Esophagus squamous epithelium (tissue), 5 donors: ENCODE results near the gene UBR2. TPM values are rescaled to one million over a fixed set of nuclear protein-coding genes. Genes with fewer than 3 reads are reported as not detected.

Experiments used
- DNase-seq: peaks from one replicate; lab custom pipeline; 2025; lab: John Stamatoyannopoulos, UW
- H3K27ac ChIP-seq, 4 donors: fragments of 200-600 bp; sonication (generic); one replicate each; pipeline ENCODE4 v1.5.1; 2016 to 2019; ENCODE audit warnings: mild to moderate bottlenecking in 1 of 4
- H3K27me3 ChIP-seq, 4 donors: fragments of 200-600 bp; sonication (generic); 1 replicate in 3 of 4; 2 replicates in 1 of 4; pipeline versions ENCODE4 v1.5.1 to v1.6.0; 2017 to 2021; ENCODE audit warnings: antibody characterized with exemption in 1 of 4
- H3K36me3 ChIP-seq, 3 donors: fragments of 200-600 bp; sonication (generic); one replicate each; pipeline ENCODE4 v1.5.1; 2016 to 2019
- H3K4me1 ChIP-seq, 3 donors: fragments of 200-600 bp; sonication (generic); one replicate each; pipeline ENCODE4 v1.5.1; 2017 to 2019
- H3K4me3 ChIP-seq, 4 donors: fragments of 200-600 bp; sonication (generic); 1 replicate in 3 of 4; 2 replicates in 1 of 4; pipeline ENCODE4 v1.5.1; 2016 to 2019; ENCODE audit warnings: mild to moderate bottlenecking in 2 of 4, moderate library complexity in 1 of 4
- H3K9me3 ChIP-seq, 3 donors: fragments of 200-600 bp; sonication (generic); one replicate each; pipeline ENCODE4 v1.5.1; 2016 to 2019
- POLR2A ChIP-seq, 4 donors: fragments of 450-650 bp; IDR thresholded peaks; one replicate each; pipeline ENCODE4 v1.6.1; 2017; ENCODE audit warnings: antibody characterized with exemption in 4 of 4, mild to moderate bottlenecking in 4 of 4, moderate library complexity in 3 of 4
- WGBS, 2 donors: methylation state at CpG; one replicate each; pipeline ENCODE4 v1.1.5; 2018; 5-methylcytosine and 5-hydroxymethylcytosine counted together
- intact Hi-C: fragments of 100-400 bp; cut with DNase I; formaldehyde crosslinking; loops from one replicate; pipeline ENCODE4 v1.15.0; 2022
- total RNA-seq, 4 donors: library from RNA; depleted of rRNA; stranded (reverse); fragments of >200 nt; gene quantifications; one replicate each; pipeline ENCODE4 v1.1.0, GENCODE V29; 2016
- TF ChIP-seq, protein P1 (sequence below), 6 experiments: fragments of 450-650 bp in 4 of 6; fragments of 200-600 bp in 2 of 6; sonication (generic) in 2 of 6; IDR thresholded peaks; one replicate each; pipeline ENCODE4 v1.5.1; 2016 to 2019; ENCODE audit warnings: antibody characterized with exemption in 6 of 6, mild to moderate bottlenecking in 4 of 6, moderate library complexity in 4 of 6
- donor health status: DM: yes; HTN: yes; CAD: no.

Gene UBR2
- total RNA-seq, 4 donors from 2014 or later = 14.0 to 25.9 (median 20.4) TPM

DNA sequence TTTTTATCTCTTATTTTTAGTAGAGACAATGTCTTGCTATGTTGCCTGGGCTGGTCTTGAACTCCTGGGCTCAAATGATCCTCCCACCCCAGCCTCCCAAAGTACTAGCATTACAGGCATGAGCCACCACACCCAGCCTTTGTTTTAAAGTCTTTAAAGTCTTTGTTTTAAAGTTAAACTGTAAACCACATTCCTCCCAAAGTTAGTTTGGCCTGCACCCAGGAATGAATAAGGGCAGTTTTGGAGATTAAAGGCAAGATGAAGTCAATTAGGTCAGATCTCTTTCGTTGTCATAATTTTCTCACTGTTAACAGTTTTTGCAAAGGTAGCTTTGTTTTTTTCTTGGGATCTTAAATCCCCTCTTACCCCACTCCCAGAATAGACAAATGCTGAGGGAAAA lies 63.8 kb downstream of the UBR2 start:
- Histone ChIP-seq H3K36me3 (peaks cover 0 to 93% (median 4%) of the 10 kb centered on the region in 3 donors), H3K4me1 (peaks cover 0 to 3% (median 0%) of the 10 kb centered on the region in 3 donors), H3K4me3 (no peak overlapping the region), H3K9me3 (no peaks in the 10 kb centered on the region), H3K27me3 (no peaks in the 10 kb centered on the region), H3K27ac (no peak overlapping the region)
- intact Hi-C loops = no loop called here
- no peak for DNase-seq
- no peak for TF ChIP-seq POLR2A (IDR thresholded peaks at IDR 0.05)
- TF ChIP-seq, protein P1, sequence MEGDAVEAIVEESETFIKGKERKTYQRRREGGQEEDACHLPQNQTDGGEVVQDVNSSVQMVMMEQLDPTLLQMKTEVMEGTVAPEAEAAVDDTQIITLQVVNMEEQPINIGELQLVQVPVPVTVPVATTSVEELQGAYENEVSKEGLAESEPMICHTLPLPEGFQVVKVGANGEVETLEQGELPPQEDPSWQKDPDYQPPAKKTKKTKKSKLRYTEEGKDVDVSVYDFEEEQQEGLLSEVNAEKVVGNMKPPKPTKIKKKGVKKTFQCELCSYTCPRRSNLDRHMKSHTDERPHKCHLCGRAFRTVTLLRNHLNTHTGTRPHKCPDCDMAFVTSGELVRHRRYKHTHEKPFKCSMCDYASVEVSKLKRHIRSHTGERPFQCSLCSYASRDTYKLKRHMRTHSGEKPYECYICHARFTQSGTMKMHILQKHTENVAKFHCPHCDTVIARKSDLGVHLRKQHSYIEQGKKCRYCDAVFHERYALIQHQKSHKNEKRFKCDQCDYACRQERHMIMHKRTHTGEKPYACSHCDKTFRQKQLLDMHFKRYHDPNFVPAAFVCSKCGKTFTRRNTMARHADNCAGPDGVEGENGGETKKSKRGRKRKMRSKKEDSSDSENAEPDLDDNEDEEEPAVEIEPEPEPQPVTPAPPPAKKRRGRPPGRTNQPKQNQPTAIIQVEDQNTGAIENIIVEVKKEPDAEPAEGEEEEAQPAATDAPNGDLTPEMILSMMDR (IDR thresholded peaks at IDR 0.05) = no peak
- 57 to 60% methylated on average over 1 of the region's 1 CpG for WGBS, 2 donors

DNA sequence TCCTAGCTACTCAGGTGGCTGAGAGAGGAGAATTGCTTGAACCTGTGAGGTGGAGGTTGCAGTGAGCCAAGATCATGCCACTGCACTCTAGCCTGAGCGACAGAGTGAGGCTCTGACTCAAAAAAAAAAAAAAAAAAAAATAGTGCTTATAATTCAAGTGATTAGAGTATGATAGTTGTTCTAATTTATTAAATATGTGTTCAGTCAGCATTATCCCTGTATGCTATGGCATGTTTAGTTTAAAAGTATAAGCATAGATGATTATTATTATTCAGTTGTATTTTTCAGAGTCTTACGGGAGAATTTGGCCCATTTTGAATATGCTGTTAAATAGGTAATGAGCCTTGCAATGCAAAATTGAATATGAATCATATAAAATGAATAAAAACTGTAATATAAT lies 64.8 kb downstream of the UBR2 start:
- peaks cover 0 to 94% (median 12%) of the 10 kb centered on the region in 3 donors for H3K36me3 ChIP-seq
- intact Hi-C loops = no loop called here
- 93 to 100% methylated on average over 2 of the region's 2 CpGs for WGBS, 2 donors
- no peak overlapping the region for H3K4me3 ChIP-seq
- no peak for TF ChIP-seq POLR2A (IDR thresholded peaks at IDR 0.05)
- TF ChIP-seq, protein P1 (IDR thresholded peaks at IDR 0.05) = no peak
- peaks cover 0 to 3% (median 0%) of the 10 kb centered on the region in 3 donors for H3K4me1 ChIP-seq
- no peak for DNase-seq
- H3K27me3 ChIP-seq = no peaks in the 10 kb centered on the region
- H3K27ac ChIP-seq = no peak overlapping the region
- no peaks in the 10 kb centered on the region for H3K9me3 ChIP-seq

DNA sequence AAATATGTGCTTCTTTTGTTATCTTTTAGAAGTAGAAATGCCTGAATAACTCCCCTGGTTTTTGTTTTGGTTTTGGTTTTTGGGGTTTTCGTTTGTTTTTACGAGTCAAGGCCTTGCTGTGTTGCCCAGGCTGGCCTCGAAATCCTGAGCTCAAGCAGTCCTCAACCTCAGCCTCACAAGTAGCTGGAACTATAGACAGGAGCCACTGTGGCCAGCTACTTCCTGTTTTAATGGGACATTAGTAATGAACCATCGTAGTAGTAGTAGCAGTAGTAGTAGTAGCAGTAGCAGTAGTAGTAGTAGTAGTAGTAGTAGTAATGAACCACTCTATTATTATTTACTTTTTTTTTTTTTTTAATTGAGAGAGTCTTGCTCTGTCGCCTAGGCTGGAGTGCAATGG lies 66.0 kb downstream of the UBR2 start:
- Histone ChIP-seq H3K9me3 (no peaks in the 10 kb centered on the region), H3K36me3 (peaks cover 0 to 95% (median 17%) of the 10 kb centered on the region in 3 donors), H3K27ac (no peak overlapping the region), H3K27me3 (no peaks in the 10 kb centered on the region), H3K4me3 (no peak overlapping the region), H3K4me1 (peaks cover 0 to 3% (median 0%) of the 10 kb centered on the region in 3 donors)
- no peak for DNase-seq
- 70 to 79% methylated on average over 5 of the region's 5 CpGs for WGBS, 2 donors
- TF ChIP-seq, protein P1 (IDR thresholded peaks at IDR 0.05) = no peak
- no peak for TF ChIP-seq POLR2A (IDR thresholded peaks at IDR 0.05)
- intact Hi-C loops = no loop called here

DNA sequence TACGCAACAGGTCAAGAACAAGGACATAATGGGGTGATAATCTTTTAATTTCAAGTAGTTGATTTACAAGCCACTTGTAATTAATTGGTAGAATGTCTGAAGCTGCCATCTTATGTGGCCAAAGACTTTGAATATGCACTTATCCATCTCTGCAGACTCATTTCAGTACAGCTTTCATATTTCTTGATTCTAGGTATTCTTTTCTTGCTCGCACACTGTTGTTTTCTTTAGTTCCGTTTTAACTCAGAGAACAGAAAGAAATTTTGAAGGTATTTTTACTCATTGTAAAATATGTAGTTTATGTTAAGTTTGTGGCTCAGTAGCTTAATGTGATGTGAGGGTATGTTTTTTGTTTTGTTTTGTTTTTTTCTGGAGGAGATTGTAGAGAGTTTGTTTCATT lies 73.9 kb downstream of the UBR2 start:
- Histone ChIP-seq H3K36me3 (peaks cover 0 to 100% (median 23%) of the 10 kb centered on the region in 3 donors), H3K4me1 (no peaks in the 10 kb centered on the region), H3K4me3 (no peak overlapping the region), H3K9me3 (no peaks in the 10 kb centered on the region), H3K27ac (no peak overlapping the region), H3K27me3 (no peaks in the 10 kb centered on the region)
- intact Hi-C loops = no loop called here
- no peak for DNase-seq
- TF ChIP-seq, protein P1 (IDR thresholded peaks at IDR 0.05) = no peak
- no peak for TF ChIP-seq POLR2A (IDR thresholded peaks at IDR 0.05)
- 74 to 80% methylated on average over 3 of the region's 3 CpGs for WGBS, 2 donors

DNA sequence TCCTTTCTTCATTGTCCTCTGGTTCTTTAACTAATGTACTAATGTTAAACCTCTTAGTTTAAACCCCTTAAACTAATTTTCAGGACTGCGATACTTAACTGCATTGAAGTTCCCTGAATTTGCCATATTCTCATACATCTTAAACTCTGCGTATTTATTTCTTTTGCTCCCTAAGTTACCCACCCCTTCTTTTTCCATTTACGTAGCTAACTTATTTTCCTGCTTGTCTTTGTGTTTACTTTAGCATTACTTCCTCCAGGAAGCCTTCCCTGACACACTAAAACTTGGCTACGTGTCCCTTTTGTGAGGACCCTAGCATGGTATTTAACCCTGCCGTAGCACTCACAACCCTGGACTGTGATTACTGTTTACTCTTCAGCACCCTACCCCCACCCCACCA lies 79.0 kb downstream of the UBR2 start:
- peaks cover 0 to 100% (median 21%) of the 10 kb centered on the region in 3 donors for H3K36me3 ChIP-seq
- WGBS, 2 donors = 88 to 92% methylated on average over 5 of the region's 5 CpGs
- no peaks in the 10 kb centered on the region for H3K27me3 ChIP-seq
- no peak overlapping the region for H3K4me3 ChIP-seq
- no peak for TF ChIP-seq POLR2A (IDR thresholded peaks at IDR 0.05)
- TF ChIP-seq, protein P1 (IDR thresholded peaks at IDR 0.05) = no peak
- H3K4me1 ChIP-seq = no peaks in the 10 kb centered on the region
- H3K9me3 ChIP-seq = no peaks in the 10 kb centered on the region
- no peak overlapping the region for H3K27ac ChIP-seq
- intact Hi-C loops = no loop called here
- no peak for DNase-seq
